GM12865 (cell line): ENCODE measurements around the gene DNMT3A.

Experiments used
- DNase-seq: peaks from one replicate; pipeline ENCODE4 v3.0.0; 2010; ENCODE audit warnings: low read depth
- H3K4me3 ChIP-seq: 2 replicates; pipeline ENCODE4 v1.5.1; 2011; ENCODE audit warnings: mild to moderate bottlenecking, low read depth, low read length, control low read depth
- CTCF ChIP-seq: IDR thresholded peaks from 2 replicates; pipeline ENCODE4 v1.5.1; 2011; ENCODE audit warnings: low read length, control low read depth, low read depth, inconsistent platforms; ENCODE audit not compliant: insufficient read depth; ENCODE audit errors: missing control alignments

Gene DNMT3A

GRCh38 chr2:25322312-25322711 is 19.4 kb downstream of the DNMT3A start:
- TF ChIP-seq CTCF = no peak
- no peak overlapping the region for H3K4me3 ChIP-seq
- DNase-seq = no peak

DNA sequence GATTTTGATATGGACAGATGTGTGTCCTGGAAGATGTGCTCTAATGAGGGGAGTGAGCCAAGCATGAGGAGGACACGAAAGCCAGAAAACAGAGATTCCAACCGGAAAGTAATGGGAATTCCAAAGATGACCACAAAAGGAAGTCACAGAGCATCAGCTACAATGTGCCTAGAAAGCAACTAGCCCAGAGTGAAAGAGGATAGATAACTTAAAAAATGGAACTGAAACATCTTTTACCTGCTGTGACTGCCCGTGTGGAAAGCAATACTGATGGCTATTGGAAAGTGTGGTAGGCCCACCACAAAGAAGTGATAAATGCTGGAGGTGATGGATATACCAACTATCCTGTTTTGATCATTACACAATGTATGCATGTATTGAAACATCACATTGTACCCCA is 21.6 kb downstream of the DNMT3A start:
- DNase-seq = peak; percentile 31
- no peak overlapping the region for H3K4me3 ChIP-seq
- TF ChIP-seq CTCF = no peak

DNA sequence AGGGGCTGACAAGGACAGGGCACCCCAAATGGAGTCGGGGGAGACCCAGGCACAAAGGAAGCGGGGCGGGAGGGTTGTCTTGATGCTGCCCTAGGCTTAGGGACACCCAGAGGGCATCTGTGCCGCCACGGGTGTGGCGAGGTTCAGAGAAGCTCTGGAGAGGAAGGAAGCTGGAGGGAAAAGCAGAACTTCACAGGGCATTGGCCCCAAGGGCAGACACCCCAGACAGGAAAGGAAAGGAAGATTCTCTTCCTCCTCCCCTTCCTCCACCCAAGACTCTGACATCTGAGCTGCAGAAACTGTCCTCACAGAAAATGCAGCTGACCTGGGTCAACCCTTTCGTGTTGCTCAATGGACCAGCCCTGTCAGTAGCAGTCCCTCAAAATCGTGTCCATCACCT is 25.6 kb downstream of the DNMT3A start:
- no peak for DNase-seq
- no peak overlapping the region for H3K4me3 ChIP-seq
- no peak for TF ChIP-seq CTCF

- no peak for TF ChIP-seq CTCF
- H3K4me3 ChIP-seq = no peak overlapping the region
- DNase-seq = no peak
These were observed 26.4 kb downstream of the DNMT3A start for GRCh38 chr2:25315316-25315680.

GRCh38 chr2:25314514-25315315 is 27.0 kb downstream of the DNMT3A start:
- no peak for TF ChIP-seq CTCF
- DNase-seq = peak; percentile 88
- peak overlapping the region; percentile 27 for H3K4me3 ChIP-seq

DNA sequence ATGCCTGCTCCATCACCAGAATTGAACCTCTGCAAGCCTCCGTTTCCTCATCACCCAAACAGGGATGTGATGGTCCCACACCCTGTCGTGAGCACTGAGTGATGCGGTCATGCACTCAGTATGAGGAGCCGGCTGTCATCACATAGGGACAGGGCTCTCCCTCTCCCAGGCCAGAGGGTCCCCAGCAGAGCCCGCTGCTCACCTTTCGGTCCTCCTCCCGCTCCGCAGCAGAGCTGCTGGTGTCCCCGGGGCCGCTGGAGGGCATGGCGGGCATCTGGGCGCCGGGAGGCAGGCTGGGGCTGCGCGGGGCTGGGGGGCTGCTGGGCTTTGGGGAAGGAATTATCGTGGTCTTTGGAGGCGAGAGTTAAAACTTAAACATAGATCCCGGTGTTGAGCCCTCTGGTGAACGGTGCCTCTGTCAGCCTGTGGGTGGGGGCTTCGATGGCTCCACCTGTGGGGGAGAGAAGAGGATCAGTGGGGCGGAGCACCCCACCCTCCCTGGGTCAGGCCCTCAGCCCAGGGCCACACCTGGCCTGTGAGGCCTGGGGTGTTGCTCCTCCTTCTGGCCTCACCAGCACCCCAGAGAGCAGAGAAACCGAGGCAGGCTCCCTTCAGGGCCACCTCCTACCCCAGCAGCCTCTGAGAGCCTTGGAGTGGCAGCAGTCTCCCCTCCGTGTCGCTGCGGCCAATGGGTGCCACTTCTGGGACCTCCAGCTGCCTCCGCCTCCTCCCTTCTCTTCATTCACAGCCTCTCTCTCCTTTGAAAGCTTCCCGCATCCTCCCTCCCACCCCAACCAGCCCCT is 27.8 kb downstream of the DNMT3A start:
- DNase-seq = no peak
- no peak for TF ChIP-seq CTCF
- H3K4me3 ChIP-seq = peak overlapping the region; percentile 27
